GM12801 (cell line): ENCODE results near the gene GLIS1.

Experiments
- CTCF ChIP-seq: IDR thresholded peaks from one replicate; pipeline ENCODE4 v1.5.1; 2011; ENCODE audit warnings: control low read depth; ENCODE audit not compliant: insufficient read length; ENCODE audit errors: extremely low read depth

The GLIS1 gene

GRCh38 chr1:53462769-53463501 lies 276.0 kb downstream of the GLIS1 start:
- no peak for TF ChIP-seq CTCF

GRCh38 chr1:53462193-53462592 lies 276.8 kb downstream of the GLIS1 start:
- TF ChIP-seq CTCF = no peak

- no peak for TF ChIP-seq CTCF
Observed at GRCh38 chr1:53461323-53462044, 277.5 kb downstream of the GLIS1 start.

DNA sequence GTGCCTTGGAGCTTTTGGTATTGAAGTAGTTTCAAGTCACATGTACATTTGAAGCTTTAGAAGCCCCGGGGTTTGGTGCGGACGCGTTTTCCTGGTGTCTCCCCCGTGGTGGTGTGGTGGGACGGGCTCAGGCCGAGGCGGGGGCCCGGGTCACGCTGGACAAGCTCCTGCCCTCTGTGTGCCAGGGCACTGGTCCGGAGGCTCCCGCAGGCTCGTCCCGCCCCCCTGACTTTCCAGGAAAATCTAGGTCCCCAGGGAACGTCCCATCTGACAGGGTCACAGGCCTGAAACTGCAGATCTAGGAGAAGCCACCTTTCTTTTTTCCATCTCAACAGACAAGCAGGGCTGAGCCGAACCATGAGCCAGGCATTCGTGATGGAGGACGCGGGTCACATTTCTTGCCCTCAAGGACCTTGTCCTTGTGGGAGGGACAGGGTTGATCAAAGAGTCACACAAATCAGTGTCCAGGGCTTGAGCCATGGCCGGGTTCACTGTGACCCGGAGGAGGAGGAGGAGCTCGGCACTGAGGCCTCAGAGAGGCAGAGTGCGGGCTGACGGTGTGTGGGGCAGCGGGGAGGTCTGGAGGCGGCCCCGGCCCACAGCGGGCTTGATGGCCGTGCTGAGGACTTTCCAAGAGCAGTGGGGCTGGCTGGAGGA lies 278.2 kb downstream of the GLIS1 start:
- TF ChIP-seq CTCF = no peak

GRCh38 chr1:53460211-53460634 lies 278.7 kb downstream of the GLIS1 start:
- TF ChIP-seq CTCF = no peak

- TF ChIP-seq CTCF = no peak
Observed at GRCh38 chr1:53459321-53460175, 279.4 kb downstream of the GLIS1 start, which contains the start of gene DMRTB1. Gene DMRTB1, plus strand, starts transcription at chr1:53459399. Its CDS starts 55 bp downstream, at chr1:53459454.

GRCh38 chr1:53458634-53459033 lies 280.3 kb downstream of the GLIS1 start:
- no peak for TF ChIP-seq CTCF
